AG04449 (cell line): ENCODE data around the gene RAC2.

Experiments
- CTCF ChIA-PET: fragments of 350-600 bp; formaldehyde crosslinking; extraction: SDS; loops from one replicate; lab custom pipeline; 2021; ENCODE audit warnings: antibody characterized with exemption; lab: Yijun Ruan, JAX
- POLR2A ChIA-PET: fragments of 400-600, 350-600 bp; formaldehyde crosslinking; extraction: SDS; loops from one replicate; lab custom pipeline; 2020; ENCODE audit warnings: antibody characterized with exemption, inconsistent platforms; lab: Yijun Ruan, JAX
- DNase-seq: peaks from one replicate; pipeline ENCODE4 v3.0.0-alpha.2; 2010; ENCODE audit warnings: low read depth, low spot score
- H3K4me3 ChIP-seq: 2 replicates; pipeline ENCODE4 v1.5.1; 2011; ENCODE audit warnings: low read depth, mild to moderate bottlenecking, control low read depth, low read length
- TF ChIP-seq, protein P1 (sequence below): IDR thresholded peaks from one replicate; pipeline ENCODE4 v1.5.1; 2011; ENCODE audit warnings: mild to moderate bottlenecking, moderate library complexity, low read length, control low read depth, inconsistent platforms; ENCODE audit not compliant: insufficient read depth; ENCODE audit errors: missing control alignments

The RAC2 gene

DNA sequence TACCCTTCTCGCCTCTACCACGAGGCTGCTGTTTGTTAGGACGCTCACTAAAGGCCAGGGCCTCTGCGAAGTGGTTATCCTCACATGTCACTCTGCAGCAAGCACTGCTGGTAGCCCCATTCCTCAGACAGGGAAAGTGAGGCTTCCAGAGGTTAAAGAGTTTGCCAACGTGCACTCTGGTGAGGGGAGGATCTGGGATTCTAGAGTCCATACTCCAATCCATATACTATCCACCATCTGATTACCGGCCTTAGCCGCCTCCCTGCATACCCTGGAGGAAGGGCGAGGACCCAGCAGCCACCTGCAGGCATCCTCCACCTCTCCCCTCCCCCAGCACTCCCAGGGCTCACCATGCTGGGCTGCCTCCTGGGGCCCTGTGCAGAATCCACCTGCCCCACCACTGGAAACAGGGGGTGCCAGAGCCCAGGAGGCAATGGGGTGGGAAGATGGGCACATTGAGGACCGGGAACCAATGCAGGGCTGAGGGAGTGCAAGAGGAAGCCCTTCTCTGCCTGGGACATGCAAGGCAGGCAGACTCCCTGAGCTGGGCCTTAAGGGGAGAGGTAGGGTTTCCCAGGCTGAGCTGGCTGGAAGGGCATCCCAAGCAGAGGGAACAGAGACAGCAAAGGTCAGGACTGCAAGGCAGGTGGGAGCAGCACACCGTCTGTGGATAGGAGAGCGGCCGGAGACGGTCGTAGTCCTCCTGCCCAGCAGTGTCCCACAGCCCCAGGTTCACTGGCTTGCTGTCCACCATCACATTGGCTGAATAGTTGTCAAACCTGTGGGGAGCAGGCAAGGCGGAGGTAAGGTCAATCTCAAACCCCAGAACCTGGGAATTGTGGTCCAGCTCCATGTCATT is 11.7 kb downstream of the RAC2 start:
- ChIA-PET CTCF (no interaction called here), POLR2A (no interaction called here)
- TF ChIP-seq, protein P1, sequence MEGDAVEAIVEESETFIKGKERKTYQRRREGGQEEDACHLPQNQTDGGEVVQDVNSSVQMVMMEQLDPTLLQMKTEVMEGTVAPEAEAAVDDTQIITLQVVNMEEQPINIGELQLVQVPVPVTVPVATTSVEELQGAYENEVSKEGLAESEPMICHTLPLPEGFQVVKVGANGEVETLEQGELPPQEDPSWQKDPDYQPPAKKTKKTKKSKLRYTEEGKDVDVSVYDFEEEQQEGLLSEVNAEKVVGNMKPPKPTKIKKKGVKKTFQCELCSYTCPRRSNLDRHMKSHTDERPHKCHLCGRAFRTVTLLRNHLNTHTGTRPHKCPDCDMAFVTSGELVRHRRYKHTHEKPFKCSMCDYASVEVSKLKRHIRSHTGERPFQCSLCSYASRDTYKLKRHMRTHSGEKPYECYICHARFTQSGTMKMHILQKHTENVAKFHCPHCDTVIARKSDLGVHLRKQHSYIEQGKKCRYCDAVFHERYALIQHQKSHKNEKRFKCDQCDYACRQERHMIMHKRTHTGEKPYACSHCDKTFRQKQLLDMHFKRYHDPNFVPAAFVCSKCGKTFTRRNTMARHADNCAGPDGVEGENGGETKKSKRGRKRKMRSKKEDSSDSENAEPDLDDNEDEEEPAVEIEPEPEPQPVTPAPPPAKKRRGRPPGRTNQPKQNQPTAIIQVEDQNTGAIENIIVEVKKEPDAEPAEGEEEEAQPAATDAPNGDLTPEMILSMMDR, result no peak
- no peak overlapping the region for H3K4me3 ChIP-seq
- no peak for DNase-seq

DNA sequence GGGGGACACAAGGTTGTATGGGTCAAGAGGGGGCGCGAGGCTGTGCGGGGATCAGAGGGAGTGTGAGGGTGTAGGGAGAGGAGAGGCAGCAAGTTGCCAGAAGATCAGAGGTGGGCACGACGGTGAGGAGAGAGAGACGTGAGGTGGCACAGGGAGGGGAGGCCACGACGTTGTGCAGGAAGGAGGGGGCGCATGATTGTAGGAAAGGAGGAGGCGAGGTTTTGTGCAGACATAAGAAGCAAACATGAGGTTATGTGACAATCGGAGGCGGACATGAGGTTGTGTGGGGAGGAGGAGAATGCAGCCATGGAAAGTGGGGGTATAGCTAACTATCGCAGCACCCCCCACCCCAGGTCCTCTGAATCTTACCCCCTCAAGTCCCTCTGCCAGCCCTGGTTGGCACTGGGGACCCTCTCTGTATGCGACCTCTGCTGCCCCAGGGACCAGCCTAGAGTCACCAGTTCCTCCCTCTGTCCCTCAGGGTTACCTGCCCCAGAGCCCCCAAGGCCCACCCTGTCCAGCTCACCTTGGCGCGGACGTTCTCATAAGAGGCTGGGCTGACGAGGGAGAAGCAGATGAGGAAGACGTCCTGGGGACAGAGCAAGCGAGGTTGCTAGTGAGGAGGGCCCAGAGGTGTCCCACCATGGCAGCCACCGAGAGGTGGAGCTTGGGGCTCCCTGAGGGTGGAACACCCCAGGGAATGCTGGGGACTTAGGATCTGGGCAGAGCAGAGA is 12.5 kb downstream of the RAC2 start:
- CTCF ChIA-PET, result interaction anchor here (4.0 kb wide), 1 partner anchor 29 kb away, joined by 36 read pairs; no protein-coding TSS in a partner anchor
- POLR2A ChIA-PET, result no interaction called here
- no peak for DNase-seq
- no peak overlapping the region for H3K4me3 ChIP-seq
- TF ChIP-seq, protein P1, result no peak

DNA sequence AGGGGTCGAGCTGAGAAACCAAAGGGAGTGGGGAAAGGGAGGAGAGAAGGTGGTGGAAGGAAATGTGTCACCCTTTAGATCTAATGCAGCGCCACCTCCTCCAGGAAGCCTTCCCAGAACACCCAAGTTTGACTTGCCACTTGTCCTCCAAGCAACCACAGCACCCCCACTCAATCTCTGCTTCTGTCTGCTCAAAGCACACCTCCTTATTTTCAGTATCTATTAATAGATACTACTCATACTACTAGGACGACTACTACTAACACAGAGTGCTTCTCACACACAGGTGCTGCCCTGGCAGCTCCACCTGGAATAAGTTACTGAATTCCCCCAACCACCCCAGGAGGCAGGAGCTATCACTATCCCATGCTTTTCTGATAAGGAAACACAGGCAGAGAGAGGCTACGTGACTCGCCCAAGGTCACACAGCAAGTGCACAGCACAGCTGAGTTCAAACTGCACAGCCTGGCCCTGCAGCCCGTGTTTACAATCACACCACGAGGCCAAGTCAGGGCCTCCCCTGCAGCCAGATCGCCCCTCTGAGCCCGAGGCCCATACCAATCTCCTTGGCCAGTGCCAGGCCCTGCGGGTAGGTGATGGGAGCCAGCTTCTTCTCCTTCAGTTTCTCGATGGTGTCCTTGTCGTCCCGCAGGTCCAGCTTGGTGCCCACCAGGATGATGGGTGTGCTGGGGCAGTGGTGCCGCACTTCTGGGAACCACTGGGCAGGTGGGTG is 13.2 kb downstream of the RAC2 start:
- POLR2A ChIA-PET, result interaction anchor here (0.9 kb wide), 1 partner anchor 13 kb away, joined by 4 read pairs; no protein-coding TSS in a partner anchor
- no peak for DNase-seq
- no peak overlapping the region for H3K4me3 ChIP-seq
- TF ChIP-seq, protein P1, result no peak
- CTCF ChIA-PET, result interaction anchor here (2.5 to 4.0 kb wide), 2 partner anchors 30 to 31 kb away, joined by 20 to 36 read pairs; no protein-coding TSS in a partner anchor

DNA sequence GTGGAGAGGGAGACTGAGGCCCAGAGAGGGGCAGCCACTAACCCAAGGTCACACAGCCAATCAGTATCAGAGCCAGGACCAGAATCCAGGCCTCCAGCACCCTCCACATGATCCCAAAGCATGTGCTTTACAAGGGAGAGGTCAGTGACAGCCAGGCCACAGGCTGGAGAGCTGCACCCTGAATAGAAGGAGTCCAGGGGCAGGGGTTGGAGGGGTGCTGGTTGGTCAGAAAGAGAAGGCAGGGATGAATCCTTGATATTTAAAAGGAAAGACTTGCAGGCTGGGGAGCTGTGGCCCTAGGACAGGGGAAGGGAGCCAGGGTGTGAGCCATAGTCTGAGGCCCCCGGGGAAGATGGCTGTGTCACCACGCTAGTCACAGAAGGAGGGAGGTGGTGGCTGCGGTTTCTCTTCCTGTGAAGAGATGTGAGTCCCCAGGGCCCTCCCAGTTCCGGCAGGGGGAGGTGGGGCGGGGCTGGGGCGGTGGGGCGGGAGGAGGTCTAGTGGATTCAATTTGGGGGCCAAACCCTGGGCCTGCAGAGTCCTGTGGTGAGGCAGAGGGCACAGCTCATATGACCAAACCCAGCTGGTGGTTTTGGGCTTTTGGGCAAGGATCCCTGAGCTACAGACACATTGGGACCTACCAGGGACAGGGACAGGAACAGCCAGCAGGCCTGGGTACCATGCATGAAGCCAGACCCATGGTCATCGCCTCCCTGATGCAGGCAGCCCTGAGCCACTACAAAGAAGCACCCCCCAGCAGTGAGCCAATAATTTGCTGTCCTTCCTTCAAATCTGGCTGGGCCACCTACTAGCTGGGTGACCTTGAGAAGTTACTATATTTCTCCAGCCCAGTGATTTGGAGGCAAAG is 14.0 kb downstream of the RAC2 start:
- DNase-seq, result no peak
- CTCF ChIA-PET, result interaction anchor here (0.8 to 4.0 kb wide), 6 partner anchors 11 to 227 kb away, joined by 3 to 36 read pairs (median 8); no protein-coding TSS in a partner anchor
- no peak overlapping the region for H3K4me3 ChIP-seq
- TF ChIP-seq, protein P1, result no peak
- POLR2A ChIA-PET, result interaction anchor here (0.9 to 1.0 kb wide), 2 partner anchors 13 to 29 kb away, joined by 4 to 5 read pairs; no protein-coding TSS in a partner anchor

DNA sequence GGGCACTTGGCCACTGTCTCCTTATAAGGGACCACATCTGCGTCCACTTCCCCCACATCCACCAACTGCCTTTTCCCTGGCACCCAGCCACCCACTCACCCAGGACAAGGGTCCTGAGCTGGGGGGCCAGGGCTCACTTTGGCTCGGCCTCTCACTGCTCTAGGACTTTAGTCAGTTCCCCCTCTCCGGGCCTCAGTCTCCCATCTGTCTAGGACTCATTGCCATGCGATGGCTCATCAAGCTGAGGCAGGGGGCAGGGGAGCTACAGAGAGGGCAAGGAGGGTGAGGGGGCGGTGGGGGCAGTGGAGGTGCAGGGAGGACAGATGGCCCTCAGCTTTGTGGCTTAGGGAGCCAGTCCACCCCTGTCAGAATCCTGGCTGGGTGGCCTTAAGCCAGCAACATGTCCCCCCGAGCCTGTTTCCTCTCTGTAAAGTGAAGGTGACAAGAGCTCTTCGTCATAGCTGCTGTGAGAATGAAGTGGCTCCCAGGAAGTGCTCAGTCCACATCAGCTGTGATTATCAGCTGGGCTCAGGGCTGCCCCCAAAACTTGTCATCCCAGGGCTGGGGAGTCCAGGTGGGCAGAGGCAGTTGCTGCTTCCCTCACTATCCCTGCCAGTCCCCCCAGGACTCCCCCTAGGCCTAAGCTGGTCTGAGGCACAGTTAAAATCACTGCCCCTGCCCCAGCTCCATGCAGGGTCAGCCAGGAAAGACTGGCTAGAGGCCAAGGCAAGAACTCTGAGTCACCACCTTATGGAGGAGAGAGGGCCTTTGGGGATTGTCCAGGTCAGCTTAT is 14.9 kb downstream of the RAC2 start:
- POLR2A ChIA-PET, result interaction anchor here (1.0 kb wide), 1 partner anchor 30 kb away, joined by 5 read pairs; no protein-coding TSS in a partner anchor
- TF ChIP-seq, protein P1, result no peak
- CTCF ChIA-PET, result interaction anchor here (1.2 to 4.0 kb wide), 6 partner anchors 12 to 228 kb away, joined by 3 to 36 read pairs (median 8); no protein-coding TSS in a partner anchor
- DNase-seq, result no peak
- no peak overlapping the region for H3K4me3 ChIP-seq
